Measurements from ENCODE around the gene TTC32.
"Not testable (repeated sequence)": the region's sequence is repeated elsewhere in the genome, so short reads cannot be mapped to it uniquely, and the experiment has no call there.

Gene TTC32

DNA sequence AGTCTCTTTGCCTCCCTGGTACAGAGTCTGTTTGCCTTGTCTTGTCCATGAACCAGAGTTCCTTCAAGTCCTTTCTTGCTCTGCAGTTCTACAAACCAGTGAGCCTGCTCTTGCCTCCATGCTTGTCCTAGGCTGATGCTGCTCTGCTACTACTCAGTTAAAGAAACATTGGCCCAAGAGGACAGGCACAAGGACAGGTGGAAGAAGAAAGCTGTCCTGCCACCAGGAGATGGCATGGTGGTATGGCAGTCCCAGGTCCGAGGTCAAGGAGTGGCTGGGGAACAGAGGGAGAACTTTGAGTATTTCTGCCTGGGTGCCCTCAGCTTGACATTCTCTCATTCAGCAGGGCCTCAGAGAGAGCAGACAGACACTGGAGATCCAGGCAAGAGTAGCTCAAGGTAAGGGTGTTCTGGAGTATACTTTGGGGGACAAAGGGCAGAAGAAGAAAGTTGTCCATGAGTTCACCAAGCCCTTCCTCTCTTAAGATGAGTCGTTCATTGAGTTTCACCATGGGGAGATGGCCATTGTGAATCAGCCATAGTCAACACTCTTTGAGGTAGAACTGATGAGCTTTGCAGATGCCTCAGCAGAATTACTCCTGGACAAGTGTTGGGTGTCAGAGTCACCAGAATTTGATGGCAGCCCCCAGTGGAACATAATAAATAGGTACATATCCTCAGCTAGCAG, 20.4 kb downstream of the TTC32 start:
- DNase-seq = no peak
- in situ Hi-C loops (cut with HindIII; ENCODE audit: low pct_ligation_motif_present, low pct_unique_long_range_greater_than_20kb, low sequenced_read_pairs) = no loop called here

DNA sequence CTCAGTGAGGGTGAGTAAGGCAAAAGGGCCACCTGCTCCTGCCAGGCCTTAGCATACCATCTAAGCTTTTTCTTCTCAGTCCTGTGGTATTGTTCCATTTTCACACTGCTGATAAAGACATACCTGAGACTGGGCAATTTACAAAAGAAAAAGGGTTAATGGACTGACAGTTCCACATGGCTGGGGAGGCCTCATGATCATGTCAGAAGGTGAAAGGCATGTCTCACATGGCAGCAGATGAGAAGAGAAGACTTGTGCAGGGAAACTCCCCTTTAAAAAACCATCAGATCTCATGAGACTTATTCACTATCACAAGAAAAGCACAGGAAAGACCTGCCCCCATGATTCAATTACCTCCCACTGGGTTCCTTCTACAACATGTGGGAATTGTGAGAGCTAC, 21.6 kb downstream of the TTC32 start:
- DNase-seq; in situ Hi-C loops (cut with HindIII; ENCODE audit: low pct_ligation_motif_present, low pct_unique_long_range_greater_than_20kb, low sequenced_read_pairs): not testable (repeated sequence)

DNA sequence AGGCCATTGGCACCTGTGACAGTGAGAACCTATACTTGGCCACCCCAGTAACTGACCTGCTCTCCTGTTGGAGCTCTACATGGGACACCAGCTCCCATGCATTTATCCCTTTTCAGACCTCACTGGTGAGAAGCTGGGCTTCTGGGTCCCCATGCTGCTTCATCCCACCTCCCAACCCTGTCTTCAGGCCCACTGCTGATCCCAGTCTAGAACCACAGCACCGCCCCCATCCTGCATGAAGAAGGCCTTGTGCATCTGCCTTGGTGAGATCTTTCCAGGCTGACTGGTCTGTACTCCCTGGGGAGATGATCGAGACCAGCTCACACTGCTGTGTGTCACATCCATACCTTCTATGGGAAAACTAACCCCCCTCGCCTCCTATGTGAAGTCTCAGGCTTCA, 22.7 kb downstream of the TTC32 start:
- in situ Hi-C loops (cut with HindIII; ENCODE audit: low pct_ligation_motif_present, low pct_unique_long_range_greater_than_20kb, low sequenced_read_pairs) = no loop called here
- no peak for DNase-seq

DNA sequence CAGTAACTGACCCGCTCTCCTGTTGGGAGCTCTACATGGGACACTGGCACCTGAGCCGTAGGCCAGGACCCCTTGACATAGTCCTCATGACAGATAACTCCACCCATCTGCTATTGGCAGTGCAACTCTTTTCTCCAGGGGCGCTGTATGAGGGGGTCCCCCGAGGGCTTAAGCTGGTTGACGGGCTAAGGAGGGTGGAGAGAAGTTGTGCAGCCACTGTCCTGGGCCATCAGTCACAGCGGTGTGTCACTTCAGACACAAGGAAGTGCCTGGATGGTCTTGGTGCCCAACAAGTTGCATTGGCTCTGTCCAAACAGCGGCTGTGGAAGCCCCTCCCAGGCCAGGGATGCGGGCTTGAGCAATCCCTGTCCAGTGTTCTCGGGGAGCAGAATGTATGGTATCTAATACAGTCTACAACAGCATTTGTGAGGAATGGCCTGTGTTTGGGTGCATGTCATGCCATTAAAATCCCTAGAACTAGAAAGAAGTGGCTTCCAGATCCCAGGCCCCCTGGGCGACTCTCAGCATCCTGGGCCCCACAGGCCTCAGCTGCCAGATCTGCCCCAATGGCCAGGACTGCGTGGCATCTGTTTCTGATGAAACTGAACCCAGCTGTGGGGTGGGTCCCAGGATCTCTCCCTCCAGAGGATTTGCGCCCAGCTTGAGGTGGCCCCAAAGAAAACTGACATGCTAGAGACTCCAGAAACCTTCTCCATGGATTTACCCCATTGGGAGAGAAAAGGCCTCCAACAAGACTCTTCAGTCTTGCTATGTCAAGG, 23.3 kb downstream of the TTC32 start:
- no peak for DNase-seq
- in situ Hi-C loops (cut with HindIII; ENCODE audit: low pct_ligation_motif_present, low pct_unique_long_range_greater_than_20kb, low sequenced_read_pairs) = no loop called here

DNA sequence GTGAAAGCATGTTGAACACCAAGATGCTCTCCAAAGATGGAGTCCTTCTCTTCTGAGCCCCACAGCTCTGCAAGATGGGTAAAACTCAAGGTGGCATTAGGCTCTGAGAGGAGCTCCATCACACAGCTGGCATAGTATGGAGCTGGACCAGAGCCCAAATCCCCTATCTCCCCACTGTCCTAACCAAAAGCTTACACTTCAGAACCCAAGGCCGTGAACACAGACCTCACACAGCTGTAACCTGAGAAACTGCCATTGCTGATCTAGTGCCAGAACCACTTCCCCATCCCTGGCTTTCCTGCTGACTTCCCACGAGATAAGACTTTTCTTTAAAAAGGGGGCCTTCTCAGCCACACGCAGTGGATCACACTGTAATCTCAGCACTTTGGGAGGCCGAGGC, 25.0 kb downstream of the TTC32 start:
- in situ Hi-C loops (cut with HindIII; ENCODE audit: low pct_ligation_motif_present, low pct_unique_long_range_greater_than_20kb, low sequenced_read_pairs) = no loop called here
- DNase-seq = no peak

DNA sequence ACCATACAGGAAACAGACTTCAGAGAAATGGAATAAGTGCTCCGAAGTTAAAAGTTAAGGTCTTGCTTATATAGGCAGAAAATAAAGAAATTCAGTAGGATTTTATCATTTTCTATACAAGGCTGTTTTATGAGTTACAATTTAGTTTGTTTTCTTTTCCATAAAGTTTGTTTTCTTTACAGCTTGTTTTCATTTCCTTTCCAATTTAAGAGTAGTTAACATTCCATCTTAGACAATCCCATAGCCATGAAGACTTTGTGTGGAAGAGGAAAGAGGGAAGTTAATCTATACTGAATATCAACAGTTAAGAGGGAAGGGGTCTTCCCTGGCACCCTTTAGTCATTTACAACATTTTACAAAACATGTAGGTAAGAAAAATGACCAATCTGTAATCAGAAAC, 26.5 kb downstream of the TTC32 start:
- DNase-seq = no peak
- in situ Hi-C loops (cut with HindIII; ENCODE audit: low pct_ligation_motif_present, low pct_unique_long_range_greater_than_20kb, low sequenced_read_pairs) = no loop called here

DNA sequence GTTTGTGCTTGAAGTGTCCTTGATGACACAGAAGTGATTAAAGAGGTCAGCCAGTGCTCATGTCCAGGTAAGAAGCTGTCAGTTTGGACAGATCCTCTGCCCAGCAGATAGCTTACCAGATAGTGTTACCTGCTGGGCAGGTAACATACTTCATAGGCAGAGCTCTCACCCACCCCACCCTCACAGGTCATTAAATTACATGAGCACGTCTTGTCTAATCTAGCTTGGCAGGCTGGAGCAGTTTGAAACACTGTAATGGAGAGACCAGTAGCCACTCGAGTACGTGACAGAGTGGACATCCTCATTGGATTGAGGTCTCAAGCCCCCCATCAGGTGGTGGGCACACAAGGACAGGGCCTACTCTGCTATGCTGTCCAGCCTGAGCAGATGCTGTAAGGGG, 27.1 kb downstream of the TTC32 start:
- in situ Hi-C loops (cut with HindIII; ENCODE audit: low pct_ligation_motif_present, low pct_unique_long_range_greater_than_20kb, low sequenced_read_pairs) = loop anchor here (25.0 kb wide), 1 partner anchor 512 kb away; the partner anchor contains the start of gene OSR1
- DNase-seq = no peak

DNA sequence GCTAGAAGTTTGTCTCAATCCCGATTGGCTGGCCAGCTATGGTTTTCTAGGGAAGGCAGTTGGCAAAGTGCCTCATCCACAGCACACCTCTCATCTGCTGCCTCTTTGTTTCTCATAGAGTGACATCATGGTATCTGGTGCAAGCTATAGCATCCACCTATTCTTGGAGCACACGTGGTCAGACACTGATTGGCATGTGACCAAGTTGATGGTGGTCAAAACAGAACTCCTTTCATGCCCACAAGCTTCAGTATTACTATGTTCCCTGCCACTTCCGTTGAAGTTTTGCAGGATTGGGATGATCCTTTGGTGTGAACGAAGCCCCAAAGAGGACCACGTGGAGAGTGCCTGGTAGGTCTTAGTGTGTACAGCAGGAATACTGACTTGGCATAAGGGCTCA, 28.8 kb downstream of the TTC32 start:
- in situ Hi-C loops (cut with HindIII; ENCODE audit: low pct_ligation_motif_present, low pct_unique_long_range_greater_than_20kb, low sequenced_read_pairs) = loop anchor here (25.0 kb wide), 1 partner anchor 511 kb away; the partner anchor contains the start of gene OSR1
- no peak for DNase-seq

DNA sequence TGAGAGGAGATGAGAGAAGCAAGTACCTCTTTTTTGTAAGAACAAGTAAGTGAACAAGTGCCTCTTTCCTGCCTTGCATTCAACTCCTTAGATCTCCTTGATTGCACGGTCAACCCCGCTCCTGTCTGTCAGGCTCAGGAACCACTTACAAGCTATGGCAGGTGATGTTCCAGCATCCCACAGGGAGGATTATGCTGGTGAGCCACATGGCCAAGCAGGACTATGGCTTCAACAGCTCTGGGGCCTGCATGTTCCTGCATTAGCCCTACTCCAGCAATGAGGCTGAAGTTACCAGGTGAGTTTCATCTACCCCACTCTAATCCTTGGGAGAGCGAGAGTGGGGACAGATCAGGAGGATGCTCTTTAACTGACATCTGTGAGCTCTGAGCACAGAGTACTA, 29.5 kb downstream of the TTC32 start:
- in situ Hi-C loops (cut with HindIII; ENCODE audit: low pct_ligation_motif_present, low pct_unique_long_range_greater_than_20kb, low sequenced_read_pairs) = loop anchor here (25.0 kb wide), 1 partner anchor 510 kb away; the partner anchor contains the start of gene OSR1
- DNase-seq = no peak

DNA sequence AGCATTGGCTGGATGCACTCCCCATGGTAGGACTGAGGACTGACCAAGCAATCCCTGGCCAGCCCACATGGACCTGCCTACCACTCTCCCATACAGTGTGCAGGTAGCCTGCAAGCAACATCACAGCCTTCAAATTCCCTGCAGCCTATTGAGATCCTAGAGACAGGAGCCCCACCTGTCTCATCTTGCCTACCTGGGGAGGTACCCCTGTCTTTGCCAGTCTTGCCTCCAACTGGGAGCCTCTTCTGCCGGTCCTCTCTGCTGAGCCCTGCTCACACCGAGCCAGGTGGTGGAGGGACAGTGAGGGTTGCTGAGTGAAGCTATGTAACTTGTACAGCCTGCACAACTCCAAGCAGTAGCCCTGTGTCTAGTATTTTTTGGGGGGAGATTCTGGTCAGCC, 29.9 kb downstream of the TTC32 start:
- DNase-seq = no peak
- in situ Hi-C loops (cut with HindIII; ENCODE audit: low pct_ligation_motif_present, low pct_unique_long_range_greater_than_20kb, low sequenced_read_pairs) = loop anchor here (25.0 kb wide), 1 partner anchor 510 kb away; the partner anchor contains the start of gene OSR1

DNA sequence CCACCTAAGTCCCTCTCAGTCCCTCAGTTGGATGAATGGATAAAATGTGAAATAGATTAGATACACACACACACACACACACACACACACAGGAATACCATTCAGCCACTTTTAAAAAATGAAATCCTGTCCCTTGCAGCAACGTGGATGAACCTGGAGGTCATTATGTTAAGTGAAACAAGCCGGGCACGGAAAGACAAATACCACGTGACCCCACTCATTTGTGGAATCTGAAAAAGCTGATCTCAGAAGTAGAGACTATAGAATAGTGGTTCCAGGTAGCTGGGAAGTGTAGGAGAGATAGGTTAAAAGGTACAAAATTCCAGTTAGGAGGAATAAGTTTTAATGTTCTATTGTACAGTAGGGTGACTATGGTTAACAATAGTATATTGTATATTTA, 31.0 kb downstream of the TTC32 start:
- in situ Hi-C loops (cut with HindIII; ENCODE audit: low pct_ligation_motif_present, low pct_unique_long_range_greater_than_20kb, low sequenced_read_pairs) = loop anchor here (25.0 kb wide), 1 partner anchor 508 kb away; the partner anchor contains the start of gene OSR1
- DNase-seq = no peak

DNA sequence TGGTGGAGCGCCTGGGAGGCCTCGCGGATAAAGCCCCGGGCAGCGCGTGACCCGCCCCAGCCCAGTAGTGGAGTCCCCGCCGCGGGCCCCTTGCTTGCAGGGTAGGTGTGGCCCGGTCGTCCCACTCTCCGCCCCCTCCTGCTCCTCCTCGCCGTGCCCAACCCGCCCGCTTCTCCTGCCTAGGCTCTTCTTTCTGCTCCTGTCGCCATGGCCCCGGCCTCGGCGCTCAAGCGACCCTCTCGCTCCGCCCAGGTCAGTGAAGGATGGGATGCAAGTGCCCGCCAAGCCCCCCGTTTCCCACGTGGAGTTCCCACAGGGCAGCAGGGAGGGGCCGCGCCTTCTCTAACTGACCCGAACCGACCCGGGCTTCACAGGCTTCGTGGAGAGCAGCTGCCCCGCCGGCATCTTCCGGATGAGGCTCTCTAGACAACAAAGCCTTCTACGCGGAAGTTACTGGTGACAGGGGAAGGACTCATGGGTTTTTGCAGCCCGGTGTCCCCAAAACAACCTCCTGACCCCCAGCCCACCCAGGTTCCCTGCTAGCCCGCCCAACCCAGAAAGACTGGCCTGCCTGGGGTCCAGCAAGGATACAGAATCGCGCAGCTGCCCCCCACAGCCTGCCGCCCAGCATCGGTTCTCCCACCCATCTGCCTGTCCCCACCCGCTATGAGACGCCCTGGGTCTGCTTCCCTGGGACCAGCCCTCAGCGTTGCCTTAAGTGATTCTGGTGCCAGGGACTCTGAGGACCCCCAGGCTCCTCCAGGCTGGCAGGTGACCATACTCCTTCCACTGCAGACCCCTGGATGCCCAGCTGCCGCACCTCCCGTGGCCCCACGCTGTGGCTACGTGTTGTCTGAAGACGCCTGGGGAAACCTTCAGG, 32.8 kb downstream of the TTC32 start:
- in situ Hi-C loops (cut with HindIII; ENCODE audit: low pct_ligation_motif_present, low pct_unique_long_range_greater_than_20kb, low sequenced_read_pairs) = loop anchor here (25.0 kb wide), 1 partner anchor 507 kb away; the partner anchor contains the start of gene OSR1
- no peak for DNase-seq

DNA sequence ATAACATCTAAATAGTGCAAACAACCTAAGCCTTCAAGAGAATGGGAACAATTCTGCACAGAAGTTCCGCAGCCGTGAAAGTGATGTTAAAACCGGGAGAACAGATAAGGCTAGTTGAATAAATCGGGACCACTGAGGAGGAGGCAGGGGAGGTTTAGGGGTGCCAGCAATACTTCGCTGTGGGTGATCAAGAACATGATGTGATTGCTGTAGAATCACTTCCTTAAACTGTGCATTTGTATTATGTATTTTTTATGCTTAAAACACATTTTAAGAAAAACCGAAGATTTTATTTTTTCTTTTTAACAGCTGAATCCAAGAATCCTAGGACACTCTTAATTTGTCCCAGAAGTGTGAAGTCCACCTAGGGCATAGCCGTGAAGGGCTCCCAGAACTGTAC, 33.6 kb downstream of the TTC32 start:
- no peak for DNase-seq
- in situ Hi-C loops (cut with HindIII; ENCODE audit: low pct_ligation_motif_present, low pct_unique_long_range_greater_than_20kb, low sequenced_read_pairs) = loop anchor here (25.0 kb wide), 1 partner anchor 506 kb away; the partner anchor contains the start of gene OSR1

DNA sequence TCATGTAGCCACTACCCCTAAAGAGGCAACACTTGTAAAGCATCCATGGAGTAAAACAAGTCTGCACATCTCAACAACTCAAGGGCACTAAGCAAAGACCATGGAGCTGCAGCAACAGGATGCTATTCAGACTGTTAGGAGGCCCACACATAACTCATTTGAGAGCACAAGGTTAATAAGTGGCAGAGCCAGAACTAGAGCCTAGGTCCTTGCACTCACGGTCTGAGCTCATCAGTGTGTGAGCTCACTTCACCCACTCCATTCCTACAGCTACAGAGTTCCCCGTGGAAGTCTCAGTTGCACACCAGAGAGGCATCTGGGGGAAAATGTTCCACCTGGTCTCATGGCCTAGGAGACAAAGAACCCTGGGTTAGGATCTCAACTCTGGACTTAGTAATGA, 35.0 kb downstream of the TTC32 start:
- in situ Hi-C loops (cut with HindIII; ENCODE audit: low pct_ligation_motif_present, low pct_unique_long_range_greater_than_20kb, low sequenced_read_pairs) = loop anchor here (25.0 kb wide), 1 partner anchor 504 kb away; the partner anchor contains the start of gene OSR1
- DNase-seq = peak; percentile 59

DNA sequence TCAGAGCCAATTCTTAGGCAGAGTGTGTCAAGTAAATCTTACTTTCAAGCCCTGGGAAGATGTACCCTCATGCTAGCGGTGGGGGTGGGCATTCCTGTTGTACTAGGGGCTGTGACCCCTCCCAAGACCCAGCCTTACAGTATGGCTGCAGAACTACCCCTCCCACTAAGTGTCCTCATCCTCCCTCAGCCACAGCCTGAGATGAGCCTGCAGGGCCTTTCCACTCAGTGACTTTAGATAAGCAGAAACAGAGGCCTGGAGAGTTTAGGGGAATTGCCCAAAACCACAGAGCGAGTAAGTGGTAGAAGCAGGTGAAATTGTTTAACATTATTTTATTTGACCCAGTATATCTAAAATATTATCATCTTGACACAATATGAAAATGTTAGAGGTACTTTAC, 36.6 kb downstream of the TTC32 start:
- in situ Hi-C loops (cut with HindIII; ENCODE audit: low pct_ligation_motif_present, low pct_unique_long_range_greater_than_20kb, low sequenced_read_pairs) = loop anchor here (25.0 kb wide), 1 partner anchor 503 kb away; the partner anchor contains the start of gene OSR1

DNA sequence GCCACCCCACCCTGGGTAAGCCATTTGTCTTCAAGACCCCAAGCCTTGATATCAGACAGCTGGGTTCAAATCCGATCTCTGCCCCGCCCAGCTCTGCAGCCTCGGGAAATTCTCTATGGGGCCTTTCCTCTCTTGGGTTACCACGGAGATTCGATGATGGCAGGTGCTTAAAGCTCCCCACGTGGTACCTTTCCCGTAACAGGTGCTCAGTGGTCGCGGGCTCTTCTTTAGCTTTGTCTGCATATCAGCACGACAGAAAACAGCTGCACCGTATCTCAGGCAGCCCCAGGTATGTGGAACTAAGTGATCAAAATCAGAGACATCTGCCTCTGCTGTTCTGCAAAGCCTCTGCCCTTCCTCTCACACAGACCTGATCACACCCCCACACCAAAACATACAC, 37.4 kb downstream of the TTC32 start:
- in situ Hi-C loops (cut with HindIII; ENCODE audit: low pct_ligation_motif_present, low pct_unique_long_range_greater_than_20kb, low sequenced_read_pairs) = loop anchor here (25.0 kb wide), 1 partner anchor 502 kb away; the partner anchor contains the start of gene OSR1
- no peak for DNase-seq

More for the DNA sequence above, 36.6 kb downstream of the TTC32 start:
- DNase-seq = peak; percentile 9

DNA sequence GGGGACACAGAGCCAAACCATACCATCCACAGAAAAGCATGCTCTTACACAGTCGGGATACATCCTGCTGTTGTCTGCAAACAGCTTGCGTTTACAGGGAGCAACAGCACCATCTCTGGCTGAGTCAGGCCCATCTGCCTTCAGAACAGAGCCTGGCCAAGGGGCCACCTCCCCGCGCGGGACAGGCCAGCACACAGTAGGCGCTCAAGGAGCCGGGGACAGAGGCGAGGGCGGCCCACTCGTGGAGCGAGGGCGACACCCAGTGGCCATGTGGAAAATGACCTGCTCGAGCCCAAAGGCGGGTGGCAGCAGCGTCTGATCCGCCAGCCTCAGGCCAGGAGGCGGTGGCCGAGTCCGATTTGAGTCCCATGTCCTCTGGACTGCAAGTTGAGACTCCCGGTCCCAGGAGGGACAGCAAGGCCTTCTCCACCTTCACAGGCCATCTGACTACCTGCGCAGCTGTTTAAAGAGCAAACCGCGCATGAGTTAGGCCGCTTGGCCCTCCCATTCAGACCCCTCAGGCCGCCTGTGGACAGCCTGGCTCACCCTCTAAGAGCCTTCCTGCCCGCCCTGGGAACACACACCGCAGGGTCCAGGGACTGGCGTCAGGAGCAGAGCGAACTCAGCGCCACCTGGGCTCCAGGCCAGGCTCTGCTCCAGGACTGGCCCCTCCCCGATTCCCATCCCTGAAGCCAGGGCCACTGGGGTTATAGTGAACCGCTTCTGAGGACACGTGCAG, 38.3 kb downstream of the TTC32 start:
- in situ Hi-C loops (cut with HindIII; ENCODE audit: low pct_ligation_motif_present, low pct_unique_long_range_greater_than_20kb, low sequenced_read_pairs) = loop anchor here (25.0 kb wide), 1 partner anchor 501 kb away; the partner anchor contains the start of gene OSR1
- DNase-seq = peak; percentile 62

DNA sequence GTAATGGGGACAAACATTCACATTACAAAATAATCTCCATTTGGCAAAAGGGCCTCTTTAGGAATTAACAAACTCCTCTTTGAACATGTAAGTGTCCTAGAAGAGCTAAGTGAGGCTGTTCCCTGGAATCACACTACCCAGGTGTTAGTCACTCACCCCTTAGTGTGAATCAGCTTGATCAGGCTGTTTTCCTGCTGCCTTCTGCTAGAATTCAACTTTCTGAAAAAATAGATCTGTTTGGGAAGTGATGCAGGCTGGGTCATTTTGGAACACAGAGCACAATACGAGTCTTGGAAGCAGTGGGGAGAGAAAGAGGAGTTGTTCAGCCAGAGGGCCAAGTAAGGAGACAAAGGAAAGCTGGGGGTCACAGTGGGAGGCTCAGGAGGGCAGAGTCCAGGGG, 40.0 kb downstream of the TTC32 start:
- DNase-seq = no peak
- in situ Hi-C loops (cut with HindIII; ENCODE audit: low pct_ligation_motif_present, low pct_unique_long_range_greater_than_20kb, low sequenced_read_pairs) = loop anchor here (25.0 kb wide), 1 partner anchor 500 kb away; the partner anchor contains the start of gene OSR1

Measured in ACHN (cell line).